HG03521 (cell line): ENCODE measurements around the gene CAPZB.

Experiments used
- ATAC-seq: cut with Tn5 transposase; IDR thresholded peaks from one replicate; pipeline ENCODE4 v1.9.1; 2021; ENCODE audit warnings: mild to moderate bottlenecking, moderate library complexity; ENCODE audit not compliant: unreplicated experiment

Gene CAPZB

GRCh38 chr1:19353596-19353995 lies 131.7 kb downstream of the CAPZB start:
- no peak for ATAC-seq

- ATAC-seq: no peak
These were observed 132.5 kb downstream of the CAPZB start for GRCh38 chr1:19352839-19353238.

- ATAC-seq: no peak
These were observed 133.5 kb downstream of the CAPZB start for GRCh38 chr1:19351873-19352272.

GRCh38 chr1:19350566-19350965 lies 134.8 kb downstream of the CAPZB start:
- no peak for ATAC-seq

- no peak for ATAC-seq
These were observed 135.3 kb downstream of the CAPZB start for GRCh38 chr1:19349999-19350398.

GRCh38 chr1:19348441-19349198 lies 136.7 kb downstream of the CAPZB start:
- no peak for ATAC-seq

- no peak for ATAC-seq
These were observed 137.7 kb downstream of the CAPZB start for GRCh38 chr1:19347533-19348172.

GRCh38 chr1:19346026-19346425 lies 139.3 kb downstream of the CAPZB start:
- no peak for ATAC-seq

- ATAC-seq: no peak
These were observed 139.9 kb downstream of the CAPZB start for GRCh38 chr1:19345391-19345790.

- no peak for ATAC-seq
These were observed 140.5 kb downstream of the CAPZB start for GRCh38 chr1:19344831-19345230.

GRCh38 chr1:19344372-19344810 lies 140.9 kb downstream of the CAPZB start:
- ATAC-seq: no peak

- ATAC-seq: no peak
These were observed 141.6 kb downstream of the CAPZB start for GRCh38 chr1:19343617-19344350.

- no peak for ATAC-seq
These were observed 142.3 kb downstream of the CAPZB start for GRCh38 chr1:19342894-19343616.

- no peak for ATAC-seq
These were observed 143.1 kb downstream of the CAPZB start for GRCh38 chr1:19342062-19342750.

- ATAC-seq: no peak
These were observed 143.9 kb downstream of the CAPZB start for GRCh38 chr1:19341201-19342061.

GRCh38 chr1:19340387-19340937 lies 144.9 kb downstream of the CAPZB start:
- ATAC-seq: no peak

GRCh38 chr1:19339214-19339861 lies 146.0 kb downstream of the CAPZB start:
- ATAC-seq: no peak

- ATAC-seq: no peak
These were observed 147.0 kb downstream of the CAPZB start for GRCh38 chr1:19338323-19338762.

- ATAC-seq: no peak
These were observed 148.1 kb downstream of the CAPZB start for GRCh38 chr1:19337289-19337688.
